Neural cell (in vitro differentiated cells): ENCODE measurements around the gene SLC35A5.

Source experiments
- CTCF ChIP-seq: fragments of 450-650 bp; IDR thresholded peaks from 2 replicates; pipeline ENCODE4 v1.5.1; 2014; ENCODE audit warnings: antibody characterized with exemption, mild to moderate bottlenecking, moderate library complexity; ENCODE audit not compliant: poor library complexity, severe bottlenecking
- EZH2 ChIP-seq: fragments of 200-600, 300-800 bp; shearing (Covaris generic), sonication (generic); IDR thresholded peaks from 2 replicates; pipeline ENCODE4 v1.6.1; 2014; ENCODE audit warnings: antibody characterized with exemption, low read length, borderline replicate concordance, mild to moderate bottlenecking; ENCODE audit not compliant: insufficient read depth, poor library complexity, severe bottlenecking
- POLR2AphosphoS5 ChIP-seq: IDR thresholded peaks from 2 replicates; pipeline ENCODE4 v1.6.1; 2012
- SMC3 ChIP-seq: fragments of 450-650 bp; conservative IDR thresholded peaks from 2 replicates; pipeline ENCODE4 v1.6.1; 2014; ENCODE audit warnings: antibody characterized with exemption, mild to moderate bottlenecking, moderate library complexity; ENCODE audit not compliant: poor library complexity
- TAF1 ChIP-seq: IDR thresholded peaks from 2 replicates; pipeline ENCODE4 v1.6.1; 2012; ENCODE audit warnings: low read depth

- no peak for TF ChIP-seq CTCF
- TF ChIP-seq TAF1, result no peak
- TF ChIP-seq SMC3, result no peak
- no peak for TF ChIP-seq EZH2
- no peak for TF ChIP-seq POLR2AphosphoS5
These were observed 36.9 kb downstream of the SLC35A5 start for GRCh38 chr3:112598731-112599130.
